DMS53 treated with DMSO at 0.1 percent for 48 hours (cell line): Measurements from ENCODE around the gene QPRT.
"Not testable (repeated sequence)": the region's sequence is repeated elsewhere in the genome, so short reads cannot be mapped to it uniquely, and the experiment has no call there.

Experiments used
- DNase-seq: peaks from one replicate; lab custom pipeline; 2025; ENCODE audit not compliant: unreplicated experiment; lab: John Stamatoyannopoulos, UW

Gene QPRT

GRCh38 chr16:29745121-29745852 is 66.3 kb downstream of the QPRT start:
- DNase-seq: no peak

GRCh38 chr16:29745853-29746345 is 66.9 kb downstream of the QPRT start, which contains the start of gene C16orf54:
Gene C16orf54 (minus strand): TSS chr16:29745990. CDS start chr16:29744951, 1,039 bp downstream.
- no peak for DNase-seq

GRCh38 chr16:29746518-29746917 is 67.5 kb downstream of the QPRT start:
- DNase-seq: not testable (repeated sequence)
